GM12892 (cell line): ENCODE measurements around the gene RPS27L.

Source experiments
- DNase-seq: peaks from one replicate; pipeline ENCODE4 v3.0.0; 2011; ENCODE audit not compliant: insufficient read length
- FAIRE-seq: peaks from 2 replicates; lab custom pipeline; 2011; peaks lifted over from hg19 to GRCh38; lab: Jason Lieb, UNC
- POLR2A ChIP-seq: IDR thresholded peaks from 2 replicates; pipeline ENCODE4 v1.6.1; 2011; ENCODE audit warnings: low read depth, low read length, control low read depth
- POLR2AphosphoS5 ChIP-seq: IDR thresholded peaks from 2 replicates; pipeline ENCODE4 v1.6.1; 2011; ENCODE audit warnings: low read depth, low read length, control low read depth
- TAF1 ChIP-seq: IDR thresholded peaks from 2 replicates; pipeline ENCODE4 v1.6.1; 2011; ENCODE audit warnings: low read depth, mild to moderate bottlenecking, control low read depth, low read length, borderline replicate concordance

Gene RPS27L

GRCh38 chr15:63157891-63158431, 684 bp upstream of the RPS27L start:
- DNase-seq: no peak
- TF ChIP-seq POLR2A (no peak), TAF1 (no peak), POLR2AphosphoS5 (no peak)
- FAIRE-seq: peak; percentile 5

GRCh38 chr15:63156755-63157117, 541 bp downstream of the RPS27L start:
- no peak for DNase-seq
- no peak for TF ChIP-seq TAF1
- no peak for TF ChIP-seq POLR2A
- TF ChIP-seq POLR2AphosphoS5: no peak
- no peak for FAIRE-seq

- DNase-seq (no peak), FAIRE-seq (no peak)
- TF ChIP-seq POLR2AphosphoS5: no peak
- TF ChIP-seq POLR2A: no peak
- TF ChIP-seq TAF1: no peak
Observed at GRCh38 chr15:63156086-63156710, 1.1 kb downstream of the RPS27L start.

GRCh38 chr15:63155486-63155885, 1.8 kb downstream of the RPS27L start:
- FAIRE-seq (peak; percentile 27), DNase-seq (no peak)
- TF ChIP-seq POLR2A: no peak
- TF ChIP-seq POLR2AphosphoS5: no peak
- TF ChIP-seq TAF1: no peak

- no peak for DNase-seq
- TF ChIP-seq POLR2AphosphoS5: no peak
- no peak for TF ChIP-seq POLR2A
- no peak for TF ChIP-seq TAF1
- no peak for FAIRE-seq
Observed at GRCh38 chr15:63151665-63152064, 5.6 kb downstream of the RPS27L start.

- DNase-seq (no peak), FAIRE-seq (no peak)
- TF ChIP-seq TAF1: no peak
- no peak for TF ChIP-seq POLR2AphosphoS5
- TF ChIP-seq POLR2A: no peak
Observed at GRCh38 chr15:63146684-63147083, 10.6 kb downstream of the RPS27L start.

- no peak for TF ChIP-seq POLR2AphosphoS5
- TF ChIP-seq POLR2A: no peak
- TF ChIP-seq TAF1: no peak
- no peak for FAIRE-seq
- no peak for DNase-seq
Observed at GRCh38 chr15:63145426-63145825, 11.9 kb downstream of the RPS27L start.

- FAIRE-seq: no peak
- no peak for DNase-seq
- TF ChIP-seq TAF1 (no peak), POLR2AphosphoS5 (no peak), POLR2A (no peak)
Observed at GRCh38 chr15:63140936-63141335, 16.3 kb downstream of the RPS27L start.

GRCh38 chr15:63136742-63137141, 20.5 kb downstream of the RPS27L start:
- no peak for FAIRE-seq
- TF ChIP-seq POLR2AphosphoS5 (no peak), TAF1 (no peak), POLR2A (no peak)
- no peak for DNase-seq

- no peak for DNase-seq
- FAIRE-seq: no peak
Observed at GRCh38 chr15:63135804-63136203, 21.5 kb downstream of the RPS27L start.

GRCh38 chr15:63135281-63135680, 22.0 kb downstream of the RPS27L start:
- FAIRE-seq (no peak), DNase-seq (no peak)
- TF ChIP-seq POLR2AphosphoS5: no peak
- TF ChIP-seq POLR2A: no peak
- TF ChIP-seq TAF1: no peak

More at GRCh38 chr15:63135804-63136203, 21.5 kb downstream of the RPS27L start:
- TF ChIP-seq POLR2AphosphoS5: no peak
- TF ChIP-seq TAF1: no peak
- no peak for TF ChIP-seq POLR2A

- TF ChIP-seq POLR2A (no peak), TAF1 (no peak), POLR2AphosphoS5 (no peak)
- no peak for DNase-seq
- peak; percentile 46 for FAIRE-seq
Observed at GRCh38 chr15:63134245-63134985, 22.9 kb downstream of the RPS27L start.

- DNase-seq (no peak), FAIRE-seq (no peak)
- TF ChIP-seq POLR2A (no peak), TAF1 (no peak), POLR2AphosphoS5 (no peak)
Observed at GRCh38 chr15:63133786-63134185, 23.5 kb downstream of the RPS27L start.
